H9 (cell line): Measurements from ENCODE around the gene IFIT1B. TPM values are rescaled to one million over a fixed set of nuclear protein-coding genes. Genes with fewer than 3 reads are reported as not detected.

Source experiments
- DNase-seq: peaks from one replicate; pipeline ENCODE4 v3.0.0-alpha.2; 2017
- H2AFZ ChIP-seq: one replicate; pipeline ENCODE4 v1.6.1; 2013; ENCODE audit warnings: mild to moderate bottlenecking, low read length, control low read depth, moderate library complexity
- H2AK5ac ChIP-seq: 2 replicates; pipeline ENCODE4 v1.6.1; 2013; ENCODE audit warnings: low read length, control low read depth, mixed read lengths; ENCODE audit not compliant: insufficient read length
- H2BK120ac ChIP-seq: one replicate; pipeline ENCODE4 v1.6.1; 2013; ENCODE audit warnings: low read depth, mild to moderate bottlenecking, low read length, control low read depth, inconsistent platforms; ENCODE audit not compliant: poor library complexity, severe bottlenecking
- H2BK12ac ChIP-seq: 2 replicates; pipeline ENCODE4 v1.6.1; 2013; ENCODE audit warnings: low read length, control low read depth, mixed read lengths, low read depth; ENCODE audit not compliant: insufficient read length
- H2BK15ac ChIP-seq: 2 replicates; pipeline ENCODE4 v1.6.1; 2013; ENCODE audit warnings: low read depth, low read length, control low read depth
- H2BK20ac ChIP-seq: one replicate; pipeline ENCODE4 v1.6.1; 2013; ENCODE audit warnings: low read depth, mild to moderate bottlenecking, low read length, control low read depth, inconsistent platforms; ENCODE audit not compliant: poor library complexity, severe bottlenecking
- H2BK5ac ChIP-seq: 2 replicates; pipeline ENCODE4 v1.6.1; 2013; ENCODE audit warnings: low read length, control low read depth, mixed read lengths; ENCODE audit not compliant: insufficient read length
- H3K14ac ChIP-seq: 2 replicates; pipeline ENCODE4 v1.6.1; 2013; ENCODE audit warnings: low read length, control low read depth; ENCODE audit not compliant: insufficient read depth
- H3K18ac ChIP-seq: 2 replicates; pipeline ENCODE4 v1.6.1; 2013; ENCODE audit warnings: low read depth, mild to moderate bottlenecking, mixed read lengths, low read length, control low read depth; ENCODE audit not compliant: insufficient read length
- H3K23ac ChIP-seq: 2 replicates; pipeline ENCODE4 v1.6.1; 2013; ENCODE audit warnings: low read length, control low read depth, mixed read lengths, low read depth; ENCODE audit not compliant: insufficient read length
- H3K23me2 ChIP-seq: 2 replicates; pipeline ENCODE4 v1.6.1; 2013; ENCODE audit warnings: low read depth, mild to moderate bottlenecking, mixed read lengths, low read length, control low read depth; ENCODE audit not compliant: insufficient read length, poor library complexity, severe bottlenecking
- H3K27ac ChIP-seq: 2 replicates; pipeline ENCODE4 v1.5.1; 2013; ENCODE audit warnings: low read length, control low read depth, mixed read lengths, low read depth; ENCODE audit not compliant: insufficient read length
- H3K27me3 ChIP-seq: 2 replicates; pipeline ENCODE4 v1.6.1; 2013; ENCODE audit warnings: low read length, control low read depth, inconsistent platforms; ENCODE audit not compliant: insufficient read depth
- H3K4ac ChIP-seq: 2 replicates; pipeline ENCODE4 v1.6.1; 2013; ENCODE audit warnings: low read depth, mild to moderate bottlenecking, control low read depth, inconsistent platforms, low read length, moderate library complexity
- H3K4me1 ChIP-seq: 2 replicates; pipeline ENCODE4 v1.6.1; 2013; ENCODE audit warnings: low read length, control low read depth, inconsistent platforms; ENCODE audit not compliant: insufficient read depth
- H3K4me2 ChIP-seq: 2 replicates; pipeline ENCODE4 v1.6.1; 2013; ENCODE audit warnings: low read length, control low read depth, mixed read lengths; ENCODE audit not compliant: insufficient read length, insufficient read depth
- H3K56ac ChIP-seq: 2 replicates; pipeline ENCODE4 v1.6.1; 2013; ENCODE audit warnings: low read depth, mild to moderate bottlenecking, mixed read lengths, low read length, control low read depth; ENCODE audit not compliant: insufficient read length
- H3K79me1 ChIP-seq: 2 replicates; pipeline ENCODE4 v1.6.1; 2013; ENCODE audit warnings: low read depth, mild to moderate bottlenecking, moderate library complexity, low read length, control low read depth, inconsistent platforms; ENCODE audit not compliant: insufficient read depth, poor library complexity, severe bottlenecking
- H3K79me2 ChIP-seq: 2 replicates; pipeline ENCODE4 v1.6.1; 2013; ENCODE audit warnings: low read length, control low read depth, inconsistent platforms; ENCODE audit not compliant: insufficient read depth
- H3K9ac ChIP-seq: 2 replicates; pipeline ENCODE4 v1.6.1; 2013; ENCODE audit warnings: low read length, control low read depth, mixed read lengths; ENCODE audit not compliant: insufficient read length; ENCODE audit errors: extremely low read depth
- H3K9me3 ChIP-seq: one replicate; pipeline ENCODE4 v1.6.1; 2013; ENCODE audit warnings: low read depth, low read length, inconsistent platforms; ENCODE audit not compliant: control insufficient read depth
- H3T11ph ChIP-seq: one replicate; pipeline ENCODE4 v1.6.1; 2013; ENCODE audit warnings: mild to moderate bottlenecking, low read length, control low read depth, inconsistent platforms
- H4K20me1 ChIP-seq: one replicate; pipeline ENCODE4 v1.6.1; 2013; ENCODE audit not compliant: control insufficient read depth, insufficient read length, insufficient read depth
- H4K5ac ChIP-seq: 2 replicates; pipeline ENCODE4 v1.6.1; 2013; ENCODE audit warnings: low read depth, mild to moderate bottlenecking, mixed read lengths, low read length, control low read depth; ENCODE audit not compliant: insufficient read length
- H4K8ac ChIP-seq: replicated peaks from 2 replicates; pipeline ENCODE4 v1.6.1; 2013; ENCODE audit warnings: low read length, control low read depth, mixed read lengths, low read depth; ENCODE audit not compliant: insufficient read length
- H4K91ac ChIP-seq: 2 replicates; pipeline ENCODE4 v1.6.1; 2013; ENCODE audit warnings: low read depth, mild to moderate bottlenecking, moderate library complexity, mixed read lengths, low read length, control low read depth; ENCODE audit not compliant: insufficient read length
- H3K27ac Mint-ChIP-seq, 3 experiments: 2 replicates in 2 of 3; 3 replicates in 1 of 3; pipeline ENCODE4 v1.8.0; 2020 to 2021; ENCODE audit warnings: mixed read lengths in 3 of 3, mild to moderate bottlenecking in 1 of 3, moderate library complexity in 1 of 3
- H3K27me3 Mint-ChIP-seq: 2 replicates; pipeline ENCODE4 v1.8.0; 2021; ENCODE audit warnings: low read depth, mild to moderate bottlenecking, moderate library complexity, mixed read lengths
- H3K36me3 Mint-ChIP-seq, 3 experiments: 2 replicates in 2 of 3; 3 replicates in 1 of 3; pipeline ENCODE4 v1.8.0; 2020 to 2021; ENCODE audit warnings: low read depth in 3 of 3, mixed read lengths in 3 of 3; ENCODE audit not compliant: insufficient read depth in 1 of 3
- H3K4me1 Mint-ChIP-seq, 2 experiments: 2 replicates each; pipeline ENCODE4 v1.8.0; 2020; ENCODE audit warnings: mixed read lengths in 2 of 2
- H3K4me3 Mint-ChIP-seq, 2 experiments: 2 replicates in 1 of 2; 3 replicates in 1 of 2; pipeline ENCODE4 v1.8.0; 2020 to 2021; ENCODE audit warnings: mild to moderate bottlenecking in 2 of 2, mixed read lengths in 2 of 2, moderate library complexity in 1 of 2
- H3K9me3 Mint-ChIP-seq, 2 experiments: 2 replicates in 1 of 2; 3 replicates in 1 of 2; pipeline ENCODE4 v1.8.0; 2020; ENCODE audit warnings: mild to moderate bottlenecking in 2 of 2, mixed read lengths in 2 of 2, moderate library complexity in 1 of 2
- CTCF ChIP-seq: fragments of 200-600 bp; sonication (generic); conservative IDR thresholded peaks from 3 replicates; pipeline ENCODE4 v1.8.0; 2021; ENCODE audit warnings: antibody characterized with exemption, mild to moderate bottlenecking
- WGBS: extraction: QIAGEN DNeasy Blood & Tissue Kit; methylation state at CpG from one replicate; pipeline ENCODE4 v1.1.7; 2013; ENCODE audit warnings: missing lambda C conversion rate, low lambda C conversion rate, mixed read lengths; ENCODE audit not compliant: insufficient read length; ENCODE audit errors: extremely low coverage; 5-methylcytosine and 5-hydroxymethylcytosine counted together
- total RNA-seq: library from RNA; stranded (reverse); gene quantifications from 2 replicates; pipeline ENCODE4 v1.2.1, GENCODE V29; 2021

The IFIT1B gene
- total RNA-seq, 1 experiment from 2014 or later: not detected

DNA sequence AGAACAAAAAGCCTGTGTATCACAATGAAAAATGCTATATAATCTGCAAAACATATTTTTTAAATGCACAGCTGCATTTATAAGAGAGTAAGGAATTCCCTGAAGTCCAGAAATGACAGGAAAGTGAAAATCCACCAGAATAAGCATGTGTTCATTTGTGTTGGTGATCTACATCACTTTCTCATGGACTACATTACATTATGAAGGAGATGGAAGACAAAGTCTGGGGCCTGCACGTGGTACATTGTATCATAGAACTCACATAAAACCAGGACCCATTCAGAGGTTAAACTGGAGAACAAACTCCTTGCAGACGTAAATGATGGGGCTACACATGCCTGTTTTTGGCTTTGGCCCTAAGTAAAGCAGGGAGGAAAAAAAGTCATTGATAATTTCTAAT is 33.7 kb upstream of the IFIT1B start:
- no peak overlapping the region for H4K8ac ChIP-seq
- H3K4me2 ChIP-seq: no peak overlapping the region
- H2BK12ac ChIP-seq: no peak overlapping the region
- no peak for DNase-seq
- H3K18ac ChIP-seq: no peak overlapping the region
- Mint-ChIP-seq H3K9me3 (no peaks in the 10 kb centered on the region), H3K4me3 (no peak overlapping the region), H3K27ac (peak overlapping the region in 1 of 3 experiments; percentile 20; a peak in 1 of 7 replicates), H3K36me3 (no peaks in the 10 kb centered on the region), H3K4me1 (peaks cover 58% of the 10 kb centered on the region in 2 experiments), H3K27me3 (no peaks in the 10 kb centered on the region)
- no peaks in the 10 kb centered on the region for H3K9me3 ChIP-seq
- no peak overlapping the region for H3K27ac ChIP-seq
- no CpG with 5 or more reads among the region's 2 CpGs for WGBS
- H3K23ac ChIP-seq: no peak overlapping the region
- H3K23me2 ChIP-seq: no peaks in the 10 kb centered on the region
- H4K5ac ChIP-seq: no peak overlapping the region
- no peak overlapping the region for H2AK5ac ChIP-seq
- no peaks in the 10 kb centered on the region for H3K27me3 ChIP-seq
- H3K4me1 ChIP-seq: peaks cover 21% of the 10 kb centered on the region
- H2BK120ac ChIP-seq: no peak overlapping the region
- no peak overlapping the region for H2BK15ac ChIP-seq
- H3K9ac ChIP-seq: no peak overlapping the region
- H3K56ac ChIP-seq: no peak overlapping the region
- TF ChIP-seq CTCF: no peak
- H4K20me1 ChIP-seq: no peaks in the 10 kb centered on the region
- H2BK20ac ChIP-seq: no peak overlapping the region
- no peak overlapping the region for H2BK5ac ChIP-seq
- H4K91ac ChIP-seq: no peak overlapping the region
- H3K14ac ChIP-seq: no peak overlapping the region
- no peak overlapping the region for H3T11ph ChIP-seq
- H2AFZ ChIP-seq: no peak overlapping the region
- no peaks in the 10 kb centered on the region for H3K79me1 ChIP-seq
- no peak overlapping the region for H3K4ac ChIP-seq
- H3K79me2 ChIP-seq: no peaks in the 10 kb centered on the region
